NCI-H2107 treated with DMSO at 0.1 percent for 48 hours (cell line): ENCODE measurements around the gene KCNG2.

Experiments used
- DNase-seq: peaks from one replicate; lab custom pipeline; 2025; ENCODE audit not compliant: unreplicated experiment; lab: John Stamatoyannopoulos, UW

KCNG2 gene

DNA sequence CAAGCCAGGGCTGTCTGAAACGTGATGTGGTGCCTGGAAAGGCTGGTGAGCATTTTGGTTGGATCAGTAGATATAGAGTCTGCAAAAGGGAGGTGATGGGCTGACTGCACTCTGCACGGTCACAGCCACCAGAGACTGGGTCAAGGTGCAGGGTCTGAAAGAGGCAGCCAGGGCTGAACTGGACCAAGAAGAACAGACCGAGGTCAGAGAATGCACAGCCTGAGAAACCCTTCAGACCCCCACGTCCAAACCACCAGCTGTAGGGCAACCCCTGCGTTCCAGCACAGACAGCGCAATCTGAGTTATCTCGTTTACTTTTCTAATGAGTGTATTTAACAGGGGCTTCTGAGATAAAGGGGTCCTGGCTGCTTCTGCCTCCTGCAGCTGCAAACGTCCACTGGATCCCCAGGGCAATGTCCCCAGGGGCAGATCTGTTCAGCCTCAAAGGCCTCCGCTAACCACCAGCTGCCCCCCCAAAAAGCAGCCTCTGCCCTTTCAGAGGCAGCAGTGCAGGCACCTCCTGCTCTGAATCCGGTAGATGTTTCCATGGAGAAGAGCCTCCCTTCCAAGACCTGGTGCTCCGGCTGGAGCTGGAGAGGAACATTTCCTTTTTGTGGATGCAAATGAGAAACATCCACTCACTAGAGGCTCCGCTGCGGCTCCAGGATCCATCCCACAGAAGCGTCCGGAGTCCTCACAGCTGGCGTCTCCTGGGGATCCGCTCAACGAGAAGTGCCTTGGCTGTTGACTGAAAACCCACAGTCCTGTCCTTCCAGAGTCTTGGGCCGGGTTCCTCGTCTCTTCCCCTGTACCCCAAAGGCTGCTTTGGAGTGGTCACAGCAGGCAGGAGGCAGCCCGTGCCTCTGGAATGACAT lies 970 bp upstream of the KCNG2 start:
- DNase-seq, result peak; percentile 59

GRCh38 chr18:79798346-79798998 lies 734 bp downstream of the KCNG2 start:
- no peak for DNase-seq

DNA sequence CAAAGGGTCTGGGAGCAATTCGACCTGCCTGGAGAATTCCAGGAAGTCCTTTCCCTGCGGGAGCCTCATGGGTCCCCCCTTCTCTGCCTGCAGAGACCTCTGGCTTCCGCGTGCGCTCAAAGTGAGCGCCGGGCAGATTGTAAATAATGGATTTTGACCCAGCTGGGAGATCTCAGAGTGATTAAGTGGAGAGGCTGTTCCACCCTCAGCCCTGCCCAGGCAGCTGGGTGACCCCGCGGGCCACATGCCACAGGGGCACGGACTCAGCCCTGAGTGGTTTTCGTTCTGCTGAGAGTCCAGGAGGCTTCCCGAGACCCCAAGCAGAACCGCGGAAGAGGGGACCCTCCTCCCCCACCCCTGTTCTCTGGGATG lies 1.2 kb downstream of the KCNG2 start:
- DNase-seq, result no peak

DNA sequence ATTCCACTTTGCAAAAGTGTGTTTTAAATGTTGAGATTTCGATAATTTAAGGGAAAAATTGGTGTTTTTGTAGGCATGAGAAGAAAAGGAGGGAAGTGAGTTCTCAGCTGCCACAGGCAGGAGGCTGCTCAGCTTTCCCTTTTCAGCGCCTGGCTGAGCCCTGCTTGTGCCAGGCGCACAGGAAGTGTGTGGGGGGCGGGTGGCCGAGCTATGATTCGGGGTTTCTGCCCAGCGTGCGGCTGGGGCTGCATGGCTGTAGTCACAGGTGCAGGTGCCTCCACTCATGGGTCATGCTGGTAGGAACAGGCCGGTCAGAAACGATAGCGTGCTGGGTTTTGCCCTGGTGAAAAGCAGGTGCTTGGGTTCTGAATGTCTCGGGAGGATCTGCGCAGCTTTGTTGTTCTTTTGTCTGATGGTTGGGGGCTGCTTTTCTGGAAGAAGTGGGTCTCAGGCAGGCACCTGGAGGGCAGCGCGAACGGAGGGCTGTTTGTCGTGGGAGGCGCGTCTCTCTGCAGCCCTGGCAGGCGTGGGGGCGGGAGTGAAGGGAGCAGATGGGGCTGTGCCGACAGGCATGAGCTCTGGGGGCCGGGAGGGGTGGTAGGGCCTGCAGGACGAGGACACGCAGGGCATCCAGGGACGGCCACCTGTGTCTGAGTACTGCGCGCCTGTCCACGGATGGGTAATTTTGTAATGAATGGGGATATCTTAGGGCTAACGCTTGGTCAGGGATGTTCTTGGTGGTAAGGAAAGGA lies 2.1 kb downstream of the KCNG2 start:
- DNase-seq, result no peak

DNA sequence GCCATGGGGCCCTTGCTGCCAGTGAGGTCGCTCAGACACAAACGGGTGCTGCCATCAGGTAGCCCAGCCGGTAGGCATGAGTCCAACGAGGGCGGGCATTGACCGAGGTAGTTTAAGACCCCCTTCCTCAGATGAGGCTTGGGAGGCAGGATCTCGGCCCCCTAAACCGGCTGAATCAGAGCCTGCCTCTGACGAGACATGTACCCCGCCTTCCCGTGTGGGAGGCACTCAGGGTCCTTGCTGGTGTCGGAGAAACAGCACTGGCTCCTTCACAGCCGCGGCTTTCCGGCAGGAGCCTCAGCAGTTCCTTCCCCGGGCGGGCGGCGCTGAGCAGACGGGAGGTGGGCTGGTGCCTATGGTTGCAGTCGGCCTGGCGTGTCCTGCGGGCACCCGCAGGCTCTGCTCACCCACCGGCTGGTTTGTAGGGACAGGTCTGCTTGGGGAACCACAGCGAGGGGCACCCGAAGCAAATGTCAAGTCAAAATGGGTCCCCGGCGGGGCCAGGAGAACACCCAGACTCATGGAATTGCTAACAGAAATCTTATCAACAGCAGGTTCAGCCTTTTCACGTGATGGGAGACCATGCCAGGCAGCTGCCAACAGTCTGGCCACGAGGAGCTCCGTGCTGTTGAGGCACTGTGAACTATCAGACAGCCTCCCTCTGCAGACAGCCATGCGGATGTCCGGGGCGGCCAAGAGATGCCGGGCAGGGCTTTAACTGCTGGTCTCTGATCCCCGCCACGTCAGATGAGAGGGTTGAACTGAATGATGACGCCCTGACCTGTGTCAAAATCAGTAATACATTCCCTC lies 2.8 kb downstream of the KCNG2 start:
- no peak for DNase-seq

GRCh38 chr18:79801217-79801616 lies 3.5 kb downstream of the KCNG2 start:
- no peak for DNase-seq

DNA sequence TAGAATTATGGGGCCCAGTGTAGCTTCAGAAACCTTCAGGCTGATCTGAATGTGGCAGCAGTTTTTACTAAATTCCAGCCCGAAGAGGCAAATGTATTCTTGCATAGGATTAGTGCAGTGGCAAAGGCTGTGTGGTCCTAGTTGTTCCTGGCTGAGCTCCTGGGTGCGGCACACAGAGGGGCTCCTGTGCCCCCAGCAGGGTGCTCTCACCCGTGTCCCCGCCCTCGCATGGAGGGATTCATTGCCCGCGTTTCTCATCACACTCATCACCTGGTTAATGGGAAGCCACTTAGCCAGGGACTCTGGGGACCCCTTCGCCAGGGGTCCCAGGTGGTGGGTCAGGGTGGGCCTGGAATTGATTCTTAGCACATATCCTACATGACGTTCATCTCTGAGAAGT lies 3.9 kb downstream of the KCNG2 start:
- DNase-seq, result no peak

GRCh38 chr18:79802298-79802697 lies 4.6 kb downstream of the KCNG2 start:
- DNase-seq, result no peak

DNA sequence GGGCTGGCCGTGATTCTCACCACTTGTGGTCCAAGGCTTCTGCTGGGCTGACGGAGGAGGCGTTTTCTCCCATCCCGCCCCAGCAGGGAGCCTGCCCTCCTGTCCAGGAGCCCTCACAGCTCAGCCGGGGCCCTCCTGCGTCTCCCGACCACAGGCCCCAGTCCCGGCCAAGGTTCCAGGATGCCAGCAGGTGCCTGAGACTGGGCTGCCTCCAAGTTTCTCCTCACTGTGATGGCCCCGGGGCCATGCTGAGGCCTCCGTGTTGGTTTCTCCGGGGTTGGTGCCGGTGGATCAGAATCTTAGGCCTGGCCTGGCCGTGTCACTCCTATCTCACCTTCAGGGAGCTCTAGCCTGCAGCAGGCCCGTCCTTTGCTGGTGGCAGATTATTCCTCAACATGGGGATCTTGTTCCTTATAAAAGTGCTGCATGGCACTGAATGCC lies 5.9 kb downstream of the KCNG2 start:
- no peak for DNase-seq

DNA sequence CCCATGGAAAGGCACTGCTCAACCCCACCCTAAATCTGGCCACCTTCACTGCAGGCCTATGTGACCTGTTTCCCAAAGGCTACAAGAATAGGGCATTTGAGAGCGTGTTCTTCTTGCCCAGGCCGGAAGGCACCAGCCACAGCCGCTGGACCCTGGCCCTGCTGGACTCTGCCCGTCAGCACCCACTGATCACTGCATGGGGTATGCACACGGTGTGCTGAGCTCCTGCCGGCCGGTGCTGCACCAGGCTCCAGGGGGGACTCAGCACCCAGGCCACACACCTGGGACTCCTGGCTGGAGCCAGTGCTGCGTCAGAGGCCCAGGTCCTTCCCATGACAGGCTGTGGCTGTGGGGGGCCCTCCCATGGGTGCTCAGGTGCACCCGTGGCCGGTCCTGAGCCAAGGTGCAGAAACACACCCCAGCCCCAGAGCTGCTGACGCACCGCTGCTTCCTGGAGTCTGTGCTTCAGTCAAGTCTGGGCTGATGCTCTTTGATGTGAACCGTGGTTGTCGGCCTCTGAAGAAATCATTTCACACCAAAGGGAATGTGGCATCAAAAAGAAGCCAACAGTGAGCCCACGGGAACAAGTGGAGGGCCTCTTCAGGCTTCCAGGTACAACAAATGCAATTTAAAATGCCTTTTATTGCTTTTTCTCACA lies 6.5 kb downstream of the KCNG2 start:
- DNase-seq, result no peak

DNA sequence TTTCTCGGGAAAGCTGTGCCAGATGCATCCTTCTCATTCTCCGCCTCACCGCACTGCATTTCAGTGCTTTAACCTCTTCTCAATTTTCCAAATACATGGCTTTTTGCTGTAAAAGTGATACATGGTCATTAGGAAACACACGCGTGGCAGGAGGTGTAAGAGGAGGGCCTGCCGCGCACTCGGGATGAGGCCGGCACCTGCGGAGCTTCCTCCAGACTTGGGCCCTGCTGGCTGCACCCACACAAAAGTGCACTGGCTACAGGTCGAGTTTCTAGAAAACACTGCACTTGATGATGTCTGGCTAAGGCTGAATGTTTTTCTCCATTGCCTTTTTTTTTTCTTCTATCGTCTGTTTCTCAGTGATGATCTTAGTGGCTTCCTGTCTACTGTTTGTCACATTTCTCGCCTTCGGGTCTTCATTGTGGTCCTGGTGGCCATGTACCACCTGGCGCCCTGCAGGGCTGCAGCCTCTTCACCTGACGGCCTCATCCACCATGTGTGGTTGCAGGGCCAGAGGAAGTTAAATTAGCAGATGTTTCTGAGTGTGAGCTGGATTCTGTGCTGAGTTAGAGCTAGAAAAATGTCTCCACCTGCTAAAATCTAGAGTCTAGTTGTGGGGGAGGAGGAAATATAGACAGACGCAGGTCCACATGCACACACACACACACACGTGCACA lies 7.6 kb downstream of the KCNG2 start:
- DNase-seq, result no peak

DNA sequence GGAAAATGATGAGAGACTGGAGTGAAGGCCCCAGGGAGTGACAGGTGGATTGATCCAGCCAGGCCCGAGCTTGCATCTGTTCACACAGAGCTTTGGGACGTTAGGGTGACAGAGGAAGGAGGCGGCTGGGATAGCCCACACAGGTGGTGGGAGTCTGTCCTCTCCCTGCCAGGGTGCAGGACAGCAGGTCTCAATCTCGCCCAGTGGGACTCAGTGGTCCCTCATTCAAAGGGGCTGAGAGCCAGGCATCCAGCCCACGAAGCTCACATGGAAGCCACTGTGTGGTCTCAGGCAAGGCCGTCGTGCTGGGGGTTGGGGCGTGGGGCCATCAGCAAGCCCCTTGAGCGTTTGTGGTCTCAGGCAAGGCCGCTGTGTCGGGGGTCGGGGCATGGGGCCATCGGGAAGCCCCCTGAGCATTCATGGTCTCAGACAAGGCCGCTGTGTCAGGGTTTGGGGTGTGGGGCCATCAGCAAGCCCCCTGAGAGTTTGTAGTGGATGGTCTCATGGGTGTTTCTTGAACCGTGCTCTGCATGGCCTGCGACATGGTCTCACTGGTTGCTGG lies 8.3 kb downstream of the KCNG2 start:
- DNase-seq, result no peak

- DNase-seq, result no peak
Observed at GRCh38 chr18:79806976-79807841, 9.5 kb downstream of the KCNG2 start.

GRCh38 chr18:79809482-79810192 lies 11.9 kb downstream of the KCNG2 start:
- DNase-seq, result no peak

DNA sequence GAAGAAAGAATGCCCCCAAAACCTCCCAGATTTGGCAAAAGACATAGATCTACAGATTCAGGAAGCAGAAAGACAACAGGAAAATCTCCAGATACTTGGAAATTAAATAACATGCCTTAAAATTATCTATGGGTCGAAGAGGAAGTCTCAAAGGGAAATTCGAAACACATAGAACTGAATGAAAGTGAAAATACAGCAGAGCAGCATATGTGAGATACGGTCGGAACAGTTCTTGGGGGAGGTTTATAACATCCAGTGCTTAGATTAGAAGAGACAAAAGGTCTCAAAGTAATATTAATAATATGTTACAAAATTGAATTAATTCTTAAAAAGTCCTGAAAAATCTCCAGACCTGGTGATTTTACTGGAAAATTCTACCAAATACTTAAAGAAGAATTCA lies 14.3 kb downstream of the KCNG2 start:
- DNase-seq, result no peak

- DNase-seq, result no peak
Observed at GRCh38 chr18:79814373-79814772, 16.6 kb downstream of the KCNG2 start.

DNA sequence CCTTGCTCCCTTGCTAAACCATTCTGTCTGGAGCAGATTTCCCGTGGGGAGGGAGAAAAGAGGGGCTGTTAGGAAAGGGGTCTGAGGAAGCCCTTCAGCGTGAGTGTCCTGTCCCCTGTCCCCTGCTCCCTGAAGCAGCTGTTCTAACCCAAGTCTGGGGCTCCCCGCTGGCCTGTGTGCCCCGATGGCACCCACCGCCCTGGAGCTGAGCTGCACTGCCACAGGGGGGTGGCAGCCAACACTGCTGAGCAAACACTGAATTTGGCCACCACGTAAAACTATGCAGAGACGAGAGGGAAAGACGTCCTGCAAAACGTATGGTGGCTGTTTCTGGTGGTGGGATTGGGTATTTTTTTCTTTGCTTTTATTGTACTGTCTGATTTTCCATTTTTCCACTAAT lies 17.9 kb downstream of the KCNG2 start:
- no peak for DNase-seq

DNA sequence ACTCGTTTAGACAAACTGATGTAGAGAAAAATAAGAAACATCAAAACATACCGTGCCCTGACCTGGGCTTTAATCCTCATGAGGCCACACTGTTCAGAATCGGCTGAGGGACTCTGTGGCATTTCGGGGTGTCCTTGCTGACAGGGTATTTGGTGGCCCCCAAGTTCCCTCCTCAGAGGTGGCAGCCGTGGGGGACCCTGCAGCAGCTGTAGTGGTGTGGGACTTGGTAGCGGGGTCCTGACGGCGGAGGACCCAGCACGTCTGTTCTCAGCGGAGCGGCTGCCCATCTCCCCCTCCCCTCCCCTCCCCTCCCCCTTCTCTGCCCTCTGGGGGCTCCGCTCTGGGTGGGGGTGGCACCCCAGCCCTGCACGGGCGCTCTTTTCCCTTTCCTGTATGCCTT lies 18.4 kb downstream of the KCNG2 start:
- no peak for DNase-seq
